GM12878 (cell line): ENCODE data around the gene IFT81.

Experiments used
- CHD1 ChIP-seq: IDR thresholded peaks from 2 replicates; pipeline ENCODE4 v1.6.1; 2012; ENCODE audit warnings: low read depth, low read length, improper control_type of control experiment
- E2F8 ChIP-seq: fragments of 450-650 bp; IDR thresholded peaks from 2 replicates; pipeline ENCODE4 v1.6.1; 2018; ENCODE audit warnings: mild to moderate bottlenecking, low read depth, moderate library complexity; ENCODE audit not compliant: partially characterized antibody
- E4F1 ChIP-seq: fragments of 450-650 bp; IDR thresholded peaks from 2 replicates; pipeline ENCODE4 v1.6.1; 2018; ENCODE audit warnings: borderline replicate concordance, mild to moderate bottlenecking; ENCODE audit not compliant: partially characterized antibody
- POLR2A ChIP-seq: IDR thresholded peaks from 2 replicates; pipeline ENCODE4 v1.6.1; 2011; ENCODE audit warnings: low read depth, mild to moderate bottlenecking, low read length
- POLR2AphosphoS5 ChIP-seq: IDR thresholded peaks from 2 replicates; pipeline ENCODE4 v1.6.1; 2011; ENCODE audit warnings: mild to moderate bottlenecking, low read length, inconsistent platforms
- POU2F2 ChIP-seq: IDR thresholded peaks from 3 replicates; pipeline ENCODE4 v1.6.1; 2011; ENCODE audit warnings: low read depth, mild to moderate bottlenecking, low read length, borderline replicate concordance
- SMC3 ChIP-seq: IDR thresholded peaks from 2 replicates; pipeline ENCODE4 v1.6.1; 2011; ENCODE audit warnings: low read length, improper control_type of control experiment, borderline replicate concordance
- SPI1 ChIP-seq: IDR thresholded peaks from 2 replicates; pipeline ENCODE4 v1.6.1; 2011; ENCODE audit warnings: low read depth, mild to moderate bottlenecking, low read length, moderate library complexity, borderline replicate concordance; ENCODE audit not compliant: insufficient read depth
- TARDBP ChIP-seq: IDR thresholded peaks from 2 replicates; pipeline ENCODE4 v1.6.1; 2016; ENCODE audit warnings: borderline replicate concordance
- TF ChIP-seq, protein P1 (sequence below), 3 experiments: IDR thresholded peaks in 2 of 3; conservative IDR thresholded peaks in 1 of 3; 2 replicates each; pipeline ENCODE4 v1.5.1; 2011; ENCODE audit warnings: low read depth in 3 of 3, low read length in 3 of 3, mild to moderate bottlenecking in 3 of 3, control low read depth in 2 of 3, moderate library complexity in 2 of 3, inconsistent platforms in 1 of 3, mixed read lengths in 1 of 3; ENCODE audit not compliant: control insufficient read depth in 2 of 3, insufficient read depth in 1 of 3; ENCODE audit errors: extremely low read depth in 1 of 3
- TF ChIP-seq, protein P2 (sequence below): IDR thresholded peaks from 2 replicates; pipeline ENCODE4 v1.6.1; 2011; ENCODE audit warnings: low read depth, low read length, improper control_type of control experiment, borderline replicate concordance
- TF ChIP-seq, protein P3 (sequence below): fragments of 450-650 bp; IDR thresholded peaks from 2 replicates; pipeline ENCODE4 v1.6.1; 2017; ENCODE audit warnings: antibody characterized with exemption, mild to moderate bottlenecking, moderate library complexity

DNA sequence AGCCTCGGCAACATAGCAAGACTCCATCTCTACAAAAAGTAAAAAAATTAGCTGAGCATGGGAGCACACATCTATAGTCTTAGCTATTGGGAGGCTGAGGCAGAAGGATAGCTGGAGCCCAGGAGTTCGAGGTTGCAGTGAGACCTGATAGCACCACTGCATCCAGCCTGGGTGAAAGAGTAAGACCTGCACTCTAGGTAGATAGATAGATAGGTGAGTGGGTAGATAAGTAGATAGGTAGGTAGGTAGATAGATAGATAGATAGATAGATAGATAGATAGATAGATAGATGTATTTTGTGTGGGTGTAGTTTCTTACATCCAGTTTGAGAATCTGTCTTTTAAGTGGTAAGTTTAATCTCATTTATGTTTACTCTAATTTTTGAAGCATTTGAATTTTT, 72.8 kb downstream of the IFT81 start:
- TF ChIP-seq E2F8 (no peak), POU2F2 (no peak), POLR2A (no peak), SMC3 (no peak), SPI1 (no peak), CHD1 (no peak), POLR2AphosphoS5 (no peak), E4F1 (no peak), TARDBP (no peak)
- TF ChIP-seq, protein P1, sequence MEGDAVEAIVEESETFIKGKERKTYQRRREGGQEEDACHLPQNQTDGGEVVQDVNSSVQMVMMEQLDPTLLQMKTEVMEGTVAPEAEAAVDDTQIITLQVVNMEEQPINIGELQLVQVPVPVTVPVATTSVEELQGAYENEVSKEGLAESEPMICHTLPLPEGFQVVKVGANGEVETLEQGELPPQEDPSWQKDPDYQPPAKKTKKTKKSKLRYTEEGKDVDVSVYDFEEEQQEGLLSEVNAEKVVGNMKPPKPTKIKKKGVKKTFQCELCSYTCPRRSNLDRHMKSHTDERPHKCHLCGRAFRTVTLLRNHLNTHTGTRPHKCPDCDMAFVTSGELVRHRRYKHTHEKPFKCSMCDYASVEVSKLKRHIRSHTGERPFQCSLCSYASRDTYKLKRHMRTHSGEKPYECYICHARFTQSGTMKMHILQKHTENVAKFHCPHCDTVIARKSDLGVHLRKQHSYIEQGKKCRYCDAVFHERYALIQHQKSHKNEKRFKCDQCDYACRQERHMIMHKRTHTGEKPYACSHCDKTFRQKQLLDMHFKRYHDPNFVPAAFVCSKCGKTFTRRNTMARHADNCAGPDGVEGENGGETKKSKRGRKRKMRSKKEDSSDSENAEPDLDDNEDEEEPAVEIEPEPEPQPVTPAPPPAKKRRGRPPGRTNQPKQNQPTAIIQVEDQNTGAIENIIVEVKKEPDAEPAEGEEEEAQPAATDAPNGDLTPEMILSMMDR (IDR thresholded peaks at IDR 0.05 in 2 of 3, conservative IDR thresholded peaks at IDR 0.05 in 1 of 3; ENCODE audit: control insufficient read depth in 2 of 3, extremely low read depth in 1 of 3, insufficient read depth in 1 of 3, low read depth in 3 of 3, low read length in 3 of 3) = no peak
- TF ChIP-seq, protein P2, sequence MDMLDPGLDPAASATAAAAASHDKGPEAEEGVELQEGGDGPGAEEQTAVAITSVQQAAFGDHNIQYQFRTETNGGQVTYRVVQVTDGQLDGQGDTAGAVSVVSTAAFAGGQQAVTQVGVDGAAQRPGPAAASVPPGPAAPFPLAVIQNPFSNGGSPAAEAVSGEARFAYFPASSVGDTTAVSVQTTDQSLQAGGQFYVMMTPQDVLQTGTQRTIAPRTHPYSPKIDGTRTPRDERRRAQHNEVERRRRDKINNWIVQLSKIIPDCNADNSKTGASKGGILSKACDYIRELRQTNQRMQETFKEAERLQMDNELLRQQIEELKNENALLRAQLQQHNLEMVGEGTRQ = no peak
- TF ChIP-seq, protein P3, sequence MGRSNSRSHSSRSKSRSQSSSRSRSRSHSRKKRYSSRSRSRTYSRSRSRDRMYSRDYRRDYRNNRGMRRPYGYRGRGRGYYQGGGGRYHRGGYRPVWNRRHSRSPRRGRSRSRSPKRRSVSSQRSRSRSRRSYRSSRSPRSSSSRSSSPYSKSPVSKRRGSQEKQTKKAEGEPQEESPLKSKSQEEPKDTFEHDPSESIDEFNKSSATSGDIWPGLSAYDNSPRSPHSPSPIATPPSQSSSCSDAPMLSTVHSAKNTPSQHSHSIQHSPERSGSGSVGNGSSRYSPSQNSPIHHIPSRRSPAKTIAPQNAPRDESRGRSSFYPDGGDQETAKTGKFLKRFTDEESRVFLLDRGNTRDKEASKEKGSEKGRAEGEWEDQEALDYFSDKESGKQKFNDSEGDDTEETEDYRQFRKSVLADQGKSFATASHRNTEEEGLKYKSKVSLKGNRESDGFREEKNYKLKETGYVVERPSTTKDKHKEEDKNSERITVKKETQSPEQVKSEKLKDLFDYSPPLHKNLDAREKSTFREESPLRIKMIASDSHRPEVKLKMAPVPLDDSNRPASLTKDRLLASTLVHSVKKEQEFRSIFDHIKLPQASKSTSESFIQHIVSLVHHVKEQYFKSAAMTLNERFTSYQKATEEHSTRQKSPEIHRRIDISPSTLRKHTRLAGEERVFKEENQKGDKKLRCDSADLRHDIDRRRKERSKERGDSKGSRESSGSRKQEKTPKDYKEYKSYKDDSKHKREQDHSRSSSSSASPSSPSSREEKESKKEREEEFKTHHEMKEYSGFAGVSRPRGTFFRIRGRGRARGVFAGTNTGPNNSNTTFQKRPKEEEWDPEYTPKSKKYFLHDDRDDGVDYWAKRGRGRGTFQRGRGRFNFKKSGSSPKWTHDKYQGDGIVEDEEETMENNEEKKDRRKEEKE = no peak
